GM23248 (cell line): Measurements from ENCODE around the gene XPO6.

Source experiments
- EZH2 ChIP-seq: fragments of 200-600 bp; sonication (generic); IDR thresholded peaks from 2 replicates; pipeline ENCODE4 v1.6.1; 2018; ENCODE audit warnings: antibody characterized with exemption, mild to moderate bottlenecking; ENCODE audit not compliant: insufficient read depth, poor library complexity, severe bottlenecking
- EZH2phosphoT487 ChIP-seq: fragments of 200-600 bp; sonication (generic); IDR thresholded peaks from 2 replicates; pipeline ENCODE4 v1.6.1; 2018; ENCODE audit warnings: antibody characterized with exemption, moderate library complexity, mild to moderate bottlenecking, low read depth; ENCODE audit not compliant: insufficient read depth

DNA sequence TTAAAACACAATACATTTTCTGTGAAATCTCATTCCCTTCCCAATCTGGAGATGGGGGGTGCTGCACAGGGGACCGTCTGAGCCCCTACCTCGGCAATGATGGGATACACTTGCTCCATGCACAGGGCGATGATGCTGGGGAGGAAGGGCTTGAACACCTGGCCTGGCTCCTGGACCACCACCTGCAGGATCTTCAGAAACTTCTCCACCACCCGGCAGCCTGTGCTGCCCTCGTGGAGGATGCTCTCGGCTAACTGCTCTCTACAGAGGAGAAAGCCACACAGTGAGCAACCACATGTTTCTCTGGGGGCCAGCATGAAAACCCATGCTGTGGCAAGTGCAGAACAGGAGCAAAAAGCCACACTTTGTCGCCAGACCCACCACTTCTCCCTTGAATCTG, 105.8 kb downstream of the XPO6 start:
- TF ChIP-seq EZH2: no peak
- no peak for TF ChIP-seq EZH2phosphoT487
